Measurements from ENCODE around the gene PPP3CB.

Gene PPP3CB

GRCh38 chr10:73495884-73496674, at the start of gene PPP3CB:
PPP3CB (minus strand) TSS chr10:73496024; CDS start chr10:73495889, 135 bp downstream.
- peak; percentile 98 for DNase-seq

GRCh38 chr10:73545357-73545756, 49.5 kb upstream of the PPP3CB start:
- DNase-seq = no peak

- no peak for DNase-seq
Measured at GRCh38 chr10:73537709-73538108, 41.9 kb upstream of the PPP3CB start.

GRCh38 chr10:73537288-73537687, 41.5 kb upstream of the PPP3CB start:
- no peak for DNase-seq

- no peak for DNase-seq
Measured at GRCh38 chr10:73534857-73535256, 39.0 kb upstream of the PPP3CB start.

- DNase-seq = no peak
Measured at GRCh38 chr10:73529089-73529832, 33.4 kb upstream of the PPP3CB start.

GRCh38 chr10:73522263-73522662, 26.4 kb upstream of the PPP3CB start:
- no peak for DNase-seq

- no peak for DNase-seq
Measured at GRCh38 chr10:73519336-73519735, 23.5 kb upstream of the PPP3CB start.

- no peak for DNase-seq
Measured at GRCh38 chr10:73517166-73517888, 21.5 kb upstream of the PPP3CB start.

- no peak for DNase-seq
Measured at GRCh38 chr10:73512207-73512743, 16.5 kb upstream of the PPP3CB start.

GRCh38 chr10:73509695-73510094, 13.9 kb upstream of the PPP3CB start:
- no peak for DNase-seq

- DNase-seq = no peak
Measured at GRCh38 chr10:73506491-73506890, 10.7 kb upstream of the PPP3CB start.

GRCh38 chr10:73506074-73506473, 10.2 kb upstream of the PPP3CB start:
- no peak for DNase-seq

GRCh38 chr10:73503037-73503436, 7.2 kb upstream of the PPP3CB start:
- DNase-seq = no peak

- DNase-seq = no peak
Measured at GRCh38 chr10:73501651-73502050, 5.8 kb upstream of the PPP3CB start.

- no peak for DNase-seq
Measured at GRCh38 chr10:73497623-73498022, 1.8 kb upstream of the PPP3CB start.

- DNase-seq = peak; percentile 85
Measured at GRCh38 chr10:73495226-73495883, 469 bp downstream of the PPP3CB start.

- no peak for DNase-seq
Measured at GRCh38 chr10:73494877-73495225, 973 bp downstream of the PPP3CB start.

GRCh38 chr10:73494213-73494612, 1.6 kb downstream of the PPP3CB start:
- no peak for DNase-seq

- DNase-seq = no peak
Measured at GRCh38 chr10:73493781-73494180, 2.0 kb downstream of the PPP3CB start.

- DNase-seq = no peak
Measured at GRCh38 chr10:73486601-73487000, 9.2 kb downstream of the PPP3CB start.

GRCh38 chr10:73485320-73485719, 10.5 kb downstream of the PPP3CB start:
- DNase-seq = no peak

GRCh38 chr10:73480158-73480557, 15.7 kb downstream of the PPP3CB start:
- no peak for DNase-seq

All from left hindlimb (tissue), 1 donor.